ENCODE measurements around the gene C11orf52.

- TF ChIP-seq CTCF (IDR thresholded peaks at IDR 0.05; ENCODE audit: insufficient read depth, low read length, poor library complexity, severe bottlenecking) (no peak), EZH2phosphoT487 (conservative IDR thresholded peaks at IDR 0.05; ENCODE audit: low read length) (no peak)
Measured at GRCh38 chr11:111969344-111969743, 50.6 kb downstream of the C11orf52 start.
